G401 (cell line): Measurements from ENCODE around the gene ZBTB7C. TPM values are rescaled to one million over a fixed set of nuclear protein-coding genes. Genes with fewer than 3 reads are reported as not detected.
"Not testable (repeated sequence)": the region's sequence is repeated elsewhere in the genome, so short reads cannot be mapped to it uniquely, and the experiment has no call there.

Experiments
- DNase-seq: peaks from one replicate; pipeline ENCODE4 v3.0.0-alpha.2; 2015; ENCODE audit warnings: low spot score
- in situ Hi-C: cut with HindIII; loops from 2 replicates; pipeline ENCODE4 v1.10.0; 2016; ENCODE audit warnings: low sequenced_read_pairs, mixed read lengths
- total RNA-seq: library from RNA; depleted of rRNA; stranded (reverse); fragments of >200 nt; shearing (Covaris generic); gene quantifications from 2 replicates; pipeline ENCODE4 v1.2.3, GENCODE V29; 2014

Gene ZBTB7C
- total RNA-seq, 1 experiment from 2014 or later = not detected

GRCh38 chr18:48284743-48285142, 124.4 kb downstream of the ZBTB7C start:
- in situ Hi-C loops = no loop called here
- no peak for DNase-seq

- in situ Hi-C loops, DNase-seq: not testable (repeated sequence)
Measured at GRCh38 chr18:48284011-48284410, 125.2 kb downstream of the ZBTB7C start.

GRCh38 chr18:48281460-48281859, 127.7 kb downstream of the ZBTB7C start:
- DNase-seq, in situ Hi-C loops: not testable (repeated sequence)

GRCh38 chr18:48279312-48279711, 129.9 kb downstream of the ZBTB7C start:
- no peak for DNase-seq
- in situ Hi-C loops = no loop called here

- in situ Hi-C loops = no loop called here
- no peak for DNase-seq
Measured at GRCh38 chr18:48278081-48278480, 131.1 kb downstream of the ZBTB7C start.

GRCh38 chr18:48274301-48274700, 134.9 kb downstream of the ZBTB7C start:
- in situ Hi-C loops = no loop called here
- DNase-seq = no peak

- no peak for DNase-seq
- in situ Hi-C loops = no loop called here
Measured at GRCh38 chr18:48270929-48271328, 138.3 kb downstream of the ZBTB7C start.

- in situ Hi-C loops = no loop called here
Measured at GRCh38 chr18:48265328-48265727, 143.9 kb downstream of the ZBTB7C start.

GRCh38 chr18:48263914-48264902, 145.0 kb downstream of the ZBTB7C start:
- DNase-seq = no peak
- in situ Hi-C loops = no loop called here

More at GRCh38 chr18:48265328-48265727, 143.9 kb downstream of the ZBTB7C start:
- no peak for DNase-seq

- no peak for DNase-seq
- in situ Hi-C loops = no loop called here
Measured at GRCh38 chr18:48263192-48263853, 145.9 kb downstream of the ZBTB7C start.

GRCh38 chr18:48260237-48260636, 148.9 kb downstream of the ZBTB7C start:
- in situ Hi-C loops = no loop called here

GRCh38 chr18:48256848-48257247, 152.3 kb downstream of the ZBTB7C start:
- in situ Hi-C loops = no loop called here
- DNase-seq = no peak

More at GRCh38 chr18:48260237-48260636, 148.9 kb downstream of the ZBTB7C start:
- no peak for DNase-seq

GRCh38 chr18:48254077-48254602, 155.0 kb downstream of the ZBTB7C start:
- in situ Hi-C loops = no loop called here
- DNase-seq = no peak

- in situ Hi-C loops = no loop called here
- no peak for DNase-seq
Measured at GRCh38 chr18:48252525-48252924, 156.7 kb downstream of the ZBTB7C start.

- in situ Hi-C loops = no loop called here
- no peak for DNase-seq
Measured at GRCh38 chr18:48250918-48251317, 158.3 kb downstream of the ZBTB7C start.

- DNase-seq = no peak
- in situ Hi-C loops = no loop called here
Measured at GRCh38 chr18:48250362-48250907, 158.7 kb downstream of the ZBTB7C start.

GRCh38 chr18:48249854-48250253, 159.3 kb downstream of the ZBTB7C start:
- in situ Hi-C loops = no loop called here
- DNase-seq = no peak

- DNase-seq = no peak
- in situ Hi-C loops = no loop called here
Measured at GRCh38 chr18:48244530-48244929, 164.7 kb downstream of the ZBTB7C start.

GRCh38 chr18:48238636-48239035, 170.5 kb downstream of the ZBTB7C start:
- in situ Hi-C loops = no loop called here
- DNase-seq = no peak

- in situ Hi-C loops = no loop called here
- DNase-seq = no peak
Measured at GRCh38 chr18:48238206-48238605, 171.0 kb downstream of the ZBTB7C start.
